Measurements from ENCODE around the gene SLC2A8. TPM values are rescaled to one million over a fixed set of nuclear protein-coding genes. Genes with fewer than 3 reads are reported as not detected.

The SLC2A8 gene
- polyA plus RNA-seq, 1 donor (not counting 4 experiments of a cell fraction or from before 2014, with no cell fraction given): 7.1 TPM

- H3K27ac ChIP-seq (ENCODE audit: control insufficient read depth, insufficient read depth, low read length): no peak overlapping the region
- H3K9ac ChIP-seq (ENCODE audit: control insufficient read depth, extremely low read depth, insufficient read depth, low read length): no peak overlapping the region
- H2AFZ ChIP-seq (ENCODE audit: control insufficient read depth, low read length): no peak overlapping the region
- H4K20me1 ChIP-seq (ENCODE audit: control insufficient read depth, extremely low read depth, insufficient read depth, low read length): no peaks in the 10 kb centered on the region
- peaks cover 14 to 20% of the 10 kb centered on the region in 2 experiments for H3K36me3 ChIP-seq (ENCODE audit: control insufficient read depth in 2 of 2, extremely low read depth in 1 of 2, insufficient read depth in 2 of 2, low read length in 2 of 2)
- no peak for TF ChIP-seq EZH2 (IDR thresholded peaks at IDR 0.05; ENCODE audit: low read length)
- TF ChIP-seq, protein P1, sequence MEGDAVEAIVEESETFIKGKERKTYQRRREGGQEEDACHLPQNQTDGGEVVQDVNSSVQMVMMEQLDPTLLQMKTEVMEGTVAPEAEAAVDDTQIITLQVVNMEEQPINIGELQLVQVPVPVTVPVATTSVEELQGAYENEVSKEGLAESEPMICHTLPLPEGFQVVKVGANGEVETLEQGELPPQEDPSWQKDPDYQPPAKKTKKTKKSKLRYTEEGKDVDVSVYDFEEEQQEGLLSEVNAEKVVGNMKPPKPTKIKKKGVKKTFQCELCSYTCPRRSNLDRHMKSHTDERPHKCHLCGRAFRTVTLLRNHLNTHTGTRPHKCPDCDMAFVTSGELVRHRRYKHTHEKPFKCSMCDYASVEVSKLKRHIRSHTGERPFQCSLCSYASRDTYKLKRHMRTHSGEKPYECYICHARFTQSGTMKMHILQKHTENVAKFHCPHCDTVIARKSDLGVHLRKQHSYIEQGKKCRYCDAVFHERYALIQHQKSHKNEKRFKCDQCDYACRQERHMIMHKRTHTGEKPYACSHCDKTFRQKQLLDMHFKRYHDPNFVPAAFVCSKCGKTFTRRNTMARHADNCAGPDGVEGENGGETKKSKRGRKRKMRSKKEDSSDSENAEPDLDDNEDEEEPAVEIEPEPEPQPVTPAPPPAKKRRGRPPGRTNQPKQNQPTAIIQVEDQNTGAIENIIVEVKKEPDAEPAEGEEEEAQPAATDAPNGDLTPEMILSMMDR (optimal IDR thresholded peaks at IDR 0.05 in 1 of 3, IDR thresholded peaks at IDR 0.05 in 1 of 3, conservative IDR thresholded peaks at IDR 0.05 in 1 of 3; ENCODE audit: extremely low read depth in 1 of 3, insufficient read depth in 2 of 3, low read length in 3 of 3): no peak
- DNase-seq (ENCODE audit: low read depth, low spot score) (no peak), FAIRE-seq (no peak)
- H3K9me1 ChIP-seq (ENCODE audit: control insufficient read depth, extremely low read depth, insufficient read depth, low read length): no peaks in the 10 kb centered on the region
- H3K4me1 ChIP-seq (ENCODE audit: control insufficient read depth, extremely low read depth, insufficient read depth, low read length): peaks cover 5% of the 10 kb centered on the region
- H3K79me2 ChIP-seq (ENCODE audit: control insufficient read depth, insufficient read depth, low read length): no peaks in the 10 kb centered on the region
- H3K4me3 ChIP-seq (ENCODE audit: control insufficient read depth in 2 of 3, extremely low read depth in 1 of 3, insufficient read depth in 2 of 3, low read depth in 1 of 3, low read length in 3 of 3): no peak overlapping the region
- H3K4me2 ChIP-seq (ENCODE audit: control insufficient read depth, extremely low read depth, insufficient read depth, low read depth, low read length): no peak overlapping the region
- dilution Hi-C loops (cut with MboI; ENCODE audit: extremely low pct_ligation_motif_present, low sequenced_read_pairs): no loop called here
- H3K27me3 ChIP-seq (ENCODE audit: control insufficient read depth, extremely low read depth, insufficient read depth, low read length): no peaks in the 10 kb centered on the region
- no peaks in the 10 kb centered on the region for H3K9me3 ChIP-seq (ENCODE audit: control insufficient read depth, low read depth, low read length)
These were observed 5.6 kb downstream of the SLC2A8 start for GRCh38 chr9:127402401-127403090.

GRCh38 chr9:127403507-127404192, 6.7 kb downstream of the SLC2A8 start:
- Histone ChIP-seq H3K9ac (ENCODE audit: control insufficient read depth, extremely low read depth, insufficient read depth, low read length) (no peak overlapping the region), H3K27me3 (ENCODE audit: control insufficient read depth, extremely low read depth, insufficient read depth, low read length) (no peaks in the 10 kb centered on the region), H3K79me2 (ENCODE audit: control insufficient read depth, insufficient read depth, low read length) (no peaks in the 10 kb centered on the region), H3K4me1 (ENCODE audit: control insufficient read depth, extremely low read depth, insufficient read depth, low read length) (no peaks in the 10 kb centered on the region), H3K4me3 (ENCODE audit: control insufficient read depth in 2 of 3, extremely low read depth in 1 of 3, insufficient read depth in 2 of 3, low read depth in 1 of 3, low read length in 3 of 3) (no peak overlapping the region), H3K27ac (ENCODE audit: control insufficient read depth, insufficient read depth, low read length) (no peak overlapping the region), H3K36me3 (ENCODE audit: control insufficient read depth in 2 of 2, extremely low read depth in 1 of 2, insufficient read depth in 2 of 2, low read length in 2 of 2) (peaks cover 16 to 20% of the 10 kb centered on the region in 2 experiments), H3K4me2 (ENCODE audit: control insufficient read depth, extremely low read depth, insufficient read depth, low read depth, low read length) (no peak overlapping the region), H3K9me3 (ENCODE audit: control insufficient read depth, low read depth, low read length) (no peaks in the 10 kb centered on the region), H4K20me1 (ENCODE audit: control insufficient read depth, extremely low read depth, insufficient read depth, low read length) (no peaks in the 10 kb centered on the region), H3K9me1 (ENCODE audit: control insufficient read depth, extremely low read depth, insufficient read depth, low read length) (no peaks in the 10 kb centered on the region), H2AFZ (ENCODE audit: control insufficient read depth, low read length) (no peak overlapping the region)
- dilution Hi-C loops (cut with MboI; ENCODE audit: extremely low pct_ligation_motif_present, low sequenced_read_pairs): no loop called here
- no peak for DNase-seq (ENCODE audit: low read depth, low spot score)
- TF ChIP-seq EZH2 (IDR thresholded peaks at IDR 0.05; ENCODE audit: low read length): no peak
- TF ChIP-seq, protein P1 (optimal IDR thresholded peaks at IDR 0.05 in 1 of 3, IDR thresholded peaks at IDR 0.05 in 1 of 3, conservative IDR thresholded peaks at IDR 0.05 in 1 of 3; ENCODE audit: extremely low read depth in 1 of 3, insufficient read depth in 2 of 3, low read length in 3 of 3): no peak
- no peak for FAIRE-seq
